ENCODE results near the gene VCP.

Gene VCP

GRCh38 chr9:35074141-35074540 lies 1.7 kb upstream of the VCP start:
- Histone ChIP-seq H3K36me3 (ENCODE audit: low read depth) (peaks cover 57% of the 10 kb centered on the region), H3K4me1 (ENCODE audit: insufficient read depth, poor library complexity, severe bottlenecking) (peaks cover 17% of the 10 kb centered on the region)

GRCh38 chr9:35073279-35073612 lies 821 bp upstream of the VCP start:
- no peaks in the 10 kb centered on the region for H3K9me3 ChIP-seq (ENCODE audit: severe bottlenecking)
- peaks cover 17% of the 10 kb centered on the region for H3K4me1 ChIP-seq (ENCODE audit: insufficient read depth, poor library complexity, severe bottlenecking)
- H3K36me3 ChIP-seq (ENCODE audit: low read depth) = peaks cover 65% of the 10 kb centered on the region
- no peak for ATAC-seq (ENCODE audit: low read depth)
- no peaks in the 10 kb centered on the region for H3K27me3 ChIP-seq (ENCODE audit: insufficient read depth, poor library complexity, severe bottlenecking)
- TF ChIP-seq, protein P1, sequence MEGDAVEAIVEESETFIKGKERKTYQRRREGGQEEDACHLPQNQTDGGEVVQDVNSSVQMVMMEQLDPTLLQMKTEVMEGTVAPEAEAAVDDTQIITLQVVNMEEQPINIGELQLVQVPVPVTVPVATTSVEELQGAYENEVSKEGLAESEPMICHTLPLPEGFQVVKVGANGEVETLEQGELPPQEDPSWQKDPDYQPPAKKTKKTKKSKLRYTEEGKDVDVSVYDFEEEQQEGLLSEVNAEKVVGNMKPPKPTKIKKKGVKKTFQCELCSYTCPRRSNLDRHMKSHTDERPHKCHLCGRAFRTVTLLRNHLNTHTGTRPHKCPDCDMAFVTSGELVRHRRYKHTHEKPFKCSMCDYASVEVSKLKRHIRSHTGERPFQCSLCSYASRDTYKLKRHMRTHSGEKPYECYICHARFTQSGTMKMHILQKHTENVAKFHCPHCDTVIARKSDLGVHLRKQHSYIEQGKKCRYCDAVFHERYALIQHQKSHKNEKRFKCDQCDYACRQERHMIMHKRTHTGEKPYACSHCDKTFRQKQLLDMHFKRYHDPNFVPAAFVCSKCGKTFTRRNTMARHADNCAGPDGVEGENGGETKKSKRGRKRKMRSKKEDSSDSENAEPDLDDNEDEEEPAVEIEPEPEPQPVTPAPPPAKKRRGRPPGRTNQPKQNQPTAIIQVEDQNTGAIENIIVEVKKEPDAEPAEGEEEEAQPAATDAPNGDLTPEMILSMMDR (IDR thresholded peaks at IDR 0.05; ENCODE audit: poor library complexity, severe bottlenecking) = no peak
- H3K4me3 ChIP-seq (ENCODE audit: severe bottlenecking) = no peak overlapping the region
- H3K27ac ChIP-seq (ENCODE audit: poor library complexity, severe bottlenecking) = peak overlapping the region; percentile 93
- DNase-seq (ENCODE audit: low spot score) = no peak

More at GRCh38 chr9:35074141-35074540, 1.7 kb upstream of the VCP start:
- no peak for DNase-seq (ENCODE audit: low spot score)
- Histone ChIP-seq H3K27me3 (ENCODE audit: insufficient read depth, poor library complexity, severe bottlenecking) (no peaks in the 10 kb centered on the region), H3K4me3 (ENCODE audit: severe bottlenecking) (no peak overlapping the region), H3K9me3 (ENCODE audit: severe bottlenecking) (no peaks in the 10 kb centered on the region), H3K27ac (ENCODE audit: poor library complexity, severe bottlenecking) (no peak overlapping the region)
- TF ChIP-seq, protein P1 (IDR thresholded peaks at IDR 0.05; ENCODE audit: poor library complexity, severe bottlenecking) = no peak
- ATAC-seq (ENCODE audit: low read depth) = no peak

DNA sequence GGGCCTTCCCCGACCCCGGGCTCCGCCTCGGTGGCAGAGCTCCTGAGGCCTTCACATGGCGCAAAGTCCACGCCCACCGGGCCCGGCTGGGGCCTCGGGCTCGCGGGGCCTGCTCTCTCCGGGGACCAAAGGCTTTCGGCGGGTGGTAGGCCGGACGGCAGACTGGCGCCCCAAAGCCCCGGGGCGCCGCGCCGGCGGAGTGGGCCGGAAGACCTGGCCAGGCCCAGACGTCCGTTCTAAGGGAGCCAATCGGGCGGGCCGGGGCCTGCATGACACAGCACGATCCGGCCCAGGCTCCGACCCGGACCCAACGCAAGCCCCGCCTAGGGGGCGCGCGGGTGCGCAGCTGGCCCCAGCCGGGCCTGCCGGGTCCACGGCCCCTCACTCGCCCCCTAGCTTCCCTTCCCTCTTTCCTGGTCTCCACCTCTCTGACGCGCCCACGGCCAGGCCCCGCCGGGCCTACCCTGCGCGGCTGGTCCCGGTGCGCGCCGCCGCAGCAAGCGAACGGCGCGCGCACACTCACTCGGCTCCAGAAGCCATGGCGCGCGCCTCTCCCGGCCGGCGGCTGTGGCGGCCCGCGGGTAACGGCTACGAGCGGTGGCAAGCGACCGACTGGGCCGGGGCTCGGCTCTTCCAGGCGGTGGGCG lies 488 bp downstream of the VCP start:
- DNase-seq (ENCODE audit: low spot score) (peak; percentile 89), ATAC-seq (ENCODE audit: low read depth) (peak; percentile 74)
- Histone ChIP-seq H3K27ac (ENCODE audit: poor library complexity, severe bottlenecking) (peak overlapping the region; percentile 93), H3K36me3 (ENCODE audit: low read depth) (peaks cover 65% of the 10 kb centered on the region), H3K9me3 (ENCODE audit: severe bottlenecking) (no peaks in the 10 kb centered on the region), H3K4me3 (ENCODE audit: severe bottlenecking) (peak overlapping the region; percentile 89), H3K27me3 (ENCODE audit: insufficient read depth, poor library complexity, severe bottlenecking) (no peaks in the 10 kb centered on the region), H3K4me1 (ENCODE audit: insufficient read depth, poor library complexity, severe bottlenecking) (peaks cover 17% of the 10 kb centered on the region)
- TF ChIP-seq, protein P1 (IDR thresholded peaks at IDR 0.05; ENCODE audit: poor library complexity, severe bottlenecking) = peak; percentile 63

- Histone ChIP-seq H3K27ac (ENCODE audit: poor library complexity, severe bottlenecking) (peak overlapping the region; percentile 93), H3K4me1 (ENCODE audit: insufficient read depth, poor library complexity, severe bottlenecking) (peaks cover 17% of the 10 kb centered on the region), H3K27me3 (ENCODE audit: insufficient read depth, poor library complexity, severe bottlenecking) (no peaks in the 10 kb centered on the region), H3K4me3 (ENCODE audit: severe bottlenecking) (peak overlapping the region; percentile 89), H3K36me3 (ENCODE audit: low read depth) (peaks cover 65% of the 10 kb centered on the region), H3K9me3 (ENCODE audit: severe bottlenecking) (no peaks in the 10 kb centered on the region)
- DNase-seq (ENCODE audit: low spot score) = no peak
- TF ChIP-seq, protein P1 (IDR thresholded peaks at IDR 0.05; ENCODE audit: poor library complexity, severe bottlenecking) = no peak
- ATAC-seq (ENCODE audit: low read depth) = no peak
Measured at GRCh38 chr9:35070823-35071813, 1.3 kb downstream of the VCP start.

Data from RWPE2 (cell line).